Fibroblast of the aortic adventitia (primary cell): ENCODE results near the gene ELMO2. TPM values are rescaled to one million over a fixed set of nuclear protein-coding genes. Genes with fewer than 3 reads are reported as not detected.
A peak's percentile ranks its signal among the peaks of the same experiment; 100 is the strongest.

ENCODE experiments used
- DNase-seq: peaks from one replicate; pipeline ENCODE4 v3.0.0-alpha.2; 2010; ENCODE audit warnings: low read depth
- H3K4me3 ChIP-seq: 2 replicates; pipeline ENCODE4 v1.5.1; 2011; ENCODE audit warnings: low read depth, mild to moderate bottlenecking, control low read depth, low read length, moderate library complexity
- CTCF ChIP-seq: IDR thresholded peaks from 2 replicates; pipeline ENCODE4 v1.5.1; 2011; ENCODE audit warnings: mild to moderate bottlenecking, low read length, control low read depth, inconsistent platforms; ENCODE audit not compliant: insufficient read depth
- total RNA-seq: library from RNA; depleted of rRNA; stranded (reverse); fragments of >200 nt; gene quantifications from 2 replicates; pipeline ENCODE4 v1.2.3, GENCODE V29; 2012; ENCODE audit warnings: low replicate concordance

ELMO2 gene
- total RNA-seq, 1 donor = 48.2 TPM

DNA sequence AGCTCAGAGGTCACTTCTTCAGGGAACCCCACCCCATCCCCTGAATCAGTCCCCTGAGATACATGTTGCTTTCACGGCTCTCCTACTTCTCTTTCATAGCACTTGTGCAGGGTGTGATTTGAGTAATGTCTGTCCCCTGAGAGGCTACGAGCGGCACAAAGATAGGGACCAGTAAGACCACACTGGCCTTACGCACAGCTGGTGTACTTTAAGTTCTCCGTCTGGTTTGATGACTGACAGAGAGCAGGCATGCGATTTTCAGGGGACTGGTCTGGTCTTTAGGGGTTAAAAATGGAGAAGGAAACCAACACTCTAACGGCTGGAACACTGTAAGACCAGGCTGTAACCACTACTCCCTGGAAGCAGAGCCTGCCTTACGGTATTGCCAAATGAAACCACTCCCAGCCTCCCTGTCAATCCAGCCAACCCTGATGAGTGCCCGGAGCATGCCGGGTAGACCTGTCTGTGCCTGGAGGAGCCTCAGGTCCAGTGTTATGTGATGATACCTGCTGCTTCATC is 47.1 kb downstream of the ELMO2 start:
- no peak for TF ChIP-seq CTCF
- DNase-seq = peak; percentile 35
- H3K4me3 ChIP-seq = no peak overlapping the region

GRCh38 chr20:46358346-46359058 is 47.9 kb downstream of the ELMO2 start:
- no peak for TF ChIP-seq CTCF
- no peak overlapping the region for H3K4me3 ChIP-seq
- no peak for DNase-seq

GRCh38 chr20:46357030-46357514 is 49.3 kb downstream of the ELMO2 start:
- DNase-seq = no peak
- H3K4me3 ChIP-seq = no peak overlapping the region
- TF ChIP-seq CTCF = no peak

GRCh38 chr20:46356195-46357029 is 50.0 kb downstream of the ELMO2 start:
- H3K4me3 ChIP-seq = no peak overlapping the region
- TF ChIP-seq CTCF = no peak
- no peak for DNase-seq

DNA sequence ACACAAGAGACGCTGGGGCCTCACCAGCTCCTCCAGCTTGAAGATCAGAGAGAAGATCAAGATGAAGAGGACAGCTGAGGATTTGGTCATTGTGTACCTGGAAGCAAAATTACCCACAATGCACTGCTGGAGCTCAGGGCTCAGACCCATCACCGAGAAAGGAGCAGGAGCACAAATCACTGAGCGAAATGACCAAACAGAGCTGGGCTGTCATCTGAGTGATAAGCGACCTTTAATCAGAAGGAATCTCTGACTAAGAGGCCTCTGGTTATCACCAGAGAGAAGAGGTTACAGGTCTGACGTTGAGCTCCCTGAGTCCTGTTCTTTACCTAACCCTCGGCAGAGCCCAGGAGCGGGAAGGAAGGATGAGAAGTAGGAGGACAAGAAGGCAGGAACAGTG is 50.6 kb downstream of the ELMO2 start:
- TF ChIP-seq CTCF = no peak
- no peak for DNase-seq
- H3K4me3 ChIP-seq = no peak overlapping the region

DNA sequence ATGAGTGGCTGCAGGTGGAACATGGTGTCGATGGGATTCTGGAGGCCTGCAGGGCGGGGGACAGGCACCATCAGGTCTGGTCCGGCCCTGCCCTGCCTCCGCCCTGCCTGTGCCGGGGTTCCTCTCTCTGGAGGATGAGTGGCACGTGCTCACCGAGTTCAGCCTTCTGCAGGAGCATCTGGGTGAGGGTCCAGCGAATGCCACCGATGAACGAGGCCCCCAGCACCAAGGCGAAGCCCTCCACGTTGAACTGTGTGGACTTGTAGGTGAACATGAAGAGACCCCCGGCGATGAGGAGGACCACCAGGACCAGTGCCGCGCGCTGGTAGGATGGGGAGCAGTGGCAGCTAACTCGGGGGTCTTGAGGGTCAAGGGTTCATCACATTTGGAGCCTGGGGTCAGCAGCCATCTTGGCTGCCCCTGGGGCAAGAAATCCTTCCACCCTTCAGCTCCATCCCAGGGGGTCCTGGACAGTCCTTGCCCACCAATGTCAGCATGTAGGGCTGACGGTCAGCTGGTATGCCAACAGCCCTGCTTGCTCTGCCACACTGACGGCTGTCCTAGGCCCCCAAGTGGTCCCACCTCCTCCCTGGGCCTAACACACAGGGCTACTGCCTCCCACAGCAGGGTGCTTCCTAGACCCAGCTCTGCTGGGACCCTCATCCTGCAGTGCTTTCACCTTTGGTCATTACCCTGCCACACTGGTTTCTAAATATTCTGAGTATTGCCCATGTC is 51.3 kb downstream of the ELMO2 start:
- no peak for DNase-seq
- TF ChIP-seq CTCF = no peak
- no peak overlapping the region for H3K4me3 ChIP-seq
